ENCODE measurements around the gene PMM2. TPM values are rescaled to one million over a fixed set of nuclear protein-coding genes. Genes with fewer than 3 reads are reported as not detected.
A peak's percentile ranks its signal among the peaks of the same experiment; 100 is the strongest.

PMM2 gene
- total and polyA plus RNA-seq, 2 experiments from 2014 or later: 38.2 to 60.4 TPM

DNA sequence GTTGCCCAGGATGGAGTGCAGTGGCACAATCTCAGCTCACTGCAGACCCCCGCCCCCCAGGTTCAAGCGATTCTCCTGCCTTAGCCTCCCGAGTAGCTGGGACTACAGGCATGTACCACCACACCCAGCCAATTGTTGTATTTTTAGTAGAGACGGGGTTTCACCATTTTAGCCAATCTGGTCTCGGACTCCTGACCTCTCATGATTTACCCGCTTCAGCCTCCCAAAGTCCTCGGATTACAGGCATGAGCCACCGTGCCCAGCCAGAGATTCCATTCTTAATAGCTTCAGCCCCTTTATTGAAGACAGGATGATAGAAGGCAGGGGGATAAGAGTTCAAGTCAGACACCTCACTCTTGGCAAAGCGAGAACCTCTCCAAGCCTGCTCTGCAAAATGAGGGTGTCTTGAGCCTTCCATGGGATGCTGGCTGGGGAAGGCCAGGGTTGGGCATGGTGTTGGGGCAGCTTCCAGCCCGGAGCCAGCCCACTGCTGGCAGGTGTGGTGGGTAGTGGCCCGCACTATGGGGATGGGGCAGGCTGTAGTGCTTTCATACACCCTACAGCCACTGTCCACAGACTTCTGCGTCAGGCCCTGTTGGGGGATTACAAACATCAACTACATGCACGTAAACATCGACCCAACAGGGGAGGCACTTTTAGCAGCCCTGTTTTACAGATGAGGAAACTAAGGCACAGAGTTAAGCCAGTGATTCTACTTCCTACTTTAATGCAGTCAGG, 67.7 kb downstream of the PMM2 start (continued):
- TF ChIP-seq, protein P1, sequence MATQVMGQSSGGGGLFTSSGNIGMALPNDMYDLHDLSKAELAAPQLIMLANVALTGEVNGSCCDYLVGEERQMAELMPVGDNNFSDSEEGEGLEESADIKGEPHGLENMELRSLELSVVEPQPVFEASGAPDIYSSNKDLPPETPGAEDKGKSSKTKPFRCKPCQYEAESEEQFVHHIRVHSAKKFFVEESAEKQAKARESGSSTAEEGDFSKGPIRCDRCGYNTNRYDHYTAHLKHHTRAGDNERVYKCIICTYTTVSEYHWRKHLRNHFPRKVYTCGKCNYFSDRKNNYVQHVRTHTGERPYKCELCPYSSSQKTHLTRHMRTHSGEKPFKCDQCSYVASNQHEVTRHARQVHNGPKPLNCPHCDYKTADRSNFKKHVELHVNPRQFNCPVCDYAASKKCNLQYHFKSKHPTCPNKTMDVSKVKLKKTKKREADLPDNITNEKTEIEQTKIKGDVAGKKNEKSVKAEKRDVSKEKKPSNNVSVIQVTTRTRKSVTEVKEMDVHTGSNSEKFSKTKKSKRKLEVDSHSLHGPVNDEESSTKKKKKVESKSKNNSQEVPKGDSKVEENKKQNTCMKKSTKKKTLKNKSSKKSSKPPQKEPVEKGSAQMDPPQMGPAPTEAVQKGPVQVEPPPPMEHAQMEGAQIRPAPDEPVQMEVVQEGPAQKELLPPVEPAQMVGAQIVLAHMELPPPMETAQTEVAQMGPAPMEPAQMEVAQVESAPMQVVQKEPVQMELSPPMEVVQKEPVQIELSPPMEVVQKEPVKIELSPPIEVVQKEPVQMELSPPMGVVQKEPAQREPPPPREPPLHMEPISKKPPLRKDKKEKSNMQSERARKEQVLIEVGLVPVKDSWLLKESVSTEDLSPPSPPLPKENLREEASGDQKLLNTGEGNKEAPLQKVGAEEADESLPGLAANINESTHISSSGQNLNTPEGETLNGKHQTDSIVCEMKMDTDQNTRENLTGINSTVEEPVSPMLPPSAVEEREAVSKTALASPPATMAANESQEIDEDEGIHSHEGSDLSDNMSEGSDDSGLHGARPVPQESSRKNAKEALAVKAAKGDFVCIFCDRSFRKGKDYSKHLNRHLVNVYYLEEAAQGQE (IDR thresholded peaks at IDR 0.05; ENCODE audit: unreplicated experiment): no peak
- no peak for TF ChIP-seq CREB1 (CRISPR knock-in tag; IDR thresholded peaks at IDR 0.05; ENCODE audit: low read depth)
- TF ChIP-seq, protein P2, sequence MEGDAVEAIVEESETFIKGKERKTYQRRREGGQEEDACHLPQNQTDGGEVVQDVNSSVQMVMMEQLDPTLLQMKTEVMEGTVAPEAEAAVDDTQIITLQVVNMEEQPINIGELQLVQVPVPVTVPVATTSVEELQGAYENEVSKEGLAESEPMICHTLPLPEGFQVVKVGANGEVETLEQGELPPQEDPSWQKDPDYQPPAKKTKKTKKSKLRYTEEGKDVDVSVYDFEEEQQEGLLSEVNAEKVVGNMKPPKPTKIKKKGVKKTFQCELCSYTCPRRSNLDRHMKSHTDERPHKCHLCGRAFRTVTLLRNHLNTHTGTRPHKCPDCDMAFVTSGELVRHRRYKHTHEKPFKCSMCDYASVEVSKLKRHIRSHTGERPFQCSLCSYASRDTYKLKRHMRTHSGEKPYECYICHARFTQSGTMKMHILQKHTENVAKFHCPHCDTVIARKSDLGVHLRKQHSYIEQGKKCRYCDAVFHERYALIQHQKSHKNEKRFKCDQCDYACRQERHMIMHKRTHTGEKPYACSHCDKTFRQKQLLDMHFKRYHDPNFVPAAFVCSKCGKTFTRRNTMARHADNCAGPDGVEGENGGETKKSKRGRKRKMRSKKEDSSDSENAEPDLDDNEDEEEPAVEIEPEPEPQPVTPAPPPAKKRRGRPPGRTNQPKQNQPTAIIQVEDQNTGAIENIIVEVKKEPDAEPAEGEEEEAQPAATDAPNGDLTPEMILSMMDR (conservative IDR thresholded peaks at IDR 0.05; ENCODE audit: low read depth in 2 of 2): no peak
- no peak for TF ChIP-seq JUNB (IDR thresholded peaks at IDR 0.05; ENCODE audit: unreplicated experiment)

DNA sequence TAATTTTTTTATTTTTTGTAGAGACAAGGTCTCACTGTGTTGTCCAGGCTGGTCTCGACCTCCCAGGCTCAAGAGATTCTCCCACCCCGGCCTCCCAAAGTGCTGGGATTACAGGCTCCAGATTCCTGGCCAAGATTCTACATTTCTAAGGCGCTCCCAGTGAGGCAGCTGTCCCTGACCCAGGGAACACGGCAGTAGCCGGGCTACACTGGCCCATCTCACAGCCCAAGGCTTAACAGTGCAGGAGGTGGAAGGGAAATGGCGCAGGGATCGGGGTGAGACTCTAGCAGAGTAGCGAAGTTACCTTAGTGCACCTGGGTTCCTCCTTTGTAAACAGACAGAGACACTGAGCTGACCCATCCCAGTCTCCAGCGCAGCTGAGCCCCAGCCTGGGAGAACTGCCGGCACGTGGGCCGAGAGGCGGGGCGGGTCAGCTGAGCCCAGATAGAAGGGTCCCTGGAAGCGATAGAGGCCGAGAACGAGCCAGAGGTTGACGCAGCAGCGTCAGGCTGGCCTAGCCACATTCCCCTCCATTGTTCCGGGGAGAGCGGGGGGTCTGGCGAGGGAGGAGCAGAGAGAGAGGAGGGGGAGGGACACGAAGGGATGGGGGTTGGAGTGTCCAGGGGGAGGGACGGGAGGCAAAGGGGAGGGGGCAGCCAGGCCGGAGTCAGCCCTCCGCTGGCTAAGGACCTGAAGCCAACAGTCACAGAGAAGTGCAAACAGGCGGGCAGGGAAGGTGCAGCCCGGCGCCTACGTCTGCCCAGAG, 68.7 kb downstream of the PMM2 start:
- H3K9me3 Mint-ChIP-seq: no peaks in the 10 kb centered on the region; the same call in 2 of the 3 replicates
- peaks cover 40% of the 10 kb centered on the region for H3K27me3 Mint-ChIP-seq (ENCODE audit: insufficient read depth, low read depth, poor library complexity)
- peaks cover 54% of the 10 kb centered on the region for H3K4me1 ChIP-seq (ENCODE audit: insufficient read depth)
- DNase-seq (ENCODE audit: low spot score): peak; percentile 97
- H3K27ac ChIP-seq (ENCODE audit: low read depth): peak overlapping the region; percentile 95
- H3K4me1 Mint-ChIP-seq: peaks cover 58% of the 10 kb centered on the region
- H4K20me1 ChIP-seq (replicated peaks; ENCODE audit: insufficient read depth): peaks cover 55% of the 10 kb centered on the region
- peak overlapping the region; percentile 89 for H3K4me3 Mint-ChIP-seq
- no peak overlapping the region for H2AFZ ChIP-seq
- H3K27ac Mint-ChIP-seq: peak overlapping the region; percentile 90
- no peaks in the 10 kb centered on the region for H3K9me2 ChIP-seq (ENCODE audit: insufficient read depth)
- H3K79me2 ChIP-seq (replicated peaks; ENCODE audit: insufficient read depth): peaks cover 72% of the 10 kb centered on the region
- H3K36me3 Mint-ChIP-seq (ENCODE audit: low read depth): peaks cover 35% of the 10 kb centered on the region
- peak; percentile 61 for ATAC-seq
- TF ChIP-seq, protein P1 (IDR thresholded peaks at IDR 0.05; ENCODE audit: unreplicated experiment): no peak
- peak; percentile 32; the same call in 1 of the 2 replicates for TF ChIP-seq POLR2AphosphoS5 (IDR thresholded peaks at IDR 0.05; ENCODE audit: low read depth)
- TF ChIP-seq NANOG (IDR thresholded peaks at IDR 0.05; ENCODE audit: borderline replicate concordance): no peak
- TF ChIP-seq CREB1 (CRISPR knock-in tag; IDR thresholded peaks at IDR 0.05; ENCODE audit: low read depth): peak; percentile 66; the same call in 1 of the 2 replicates
- no peak for TF ChIP-seq ZNF331 (CRISPR knock-in tag; IDR thresholded peaks at IDR 0.05; ENCODE audit: low read depth)
- no peak for TF ChIP-seq EZH2phosphoT487 (IDR thresholded peaks at IDR 0.05; ENCODE audit: unreplicated experiment)
- no peaks in the 10 kb centered on the region for H3K27me3 ChIP-seq (ENCODE audit: insufficient read depth)
- peak overlapping the region; percentile 100 for H3K4me3 ChIP-seq
- H3F3A ChIP-seq (replicated peaks; ENCODE audit: low read depth): peaks cover 37% of the 10 kb centered on the region
- H3K4me2 ChIP-seq: peak overlapping the region; percentile 100
- no peaks in the 10 kb centered on the region for H3K36me3 ChIP-seq (ENCODE audit: insufficient read depth)
